ENCODE measurements around the gene SGTA. TPM values are rescaled to one million over a fixed set of nuclear protein-coding genes. Genes with fewer than 3 reads are reported as not detected.

Gene SGTA
- total RNA-seq, 1 experiment from 2014 or later = 62.1 TPM

GRCh38 chr19:2770055-2771013, 12.7 kb downstream of the SGTA start:
- no peak for DNase-seq (ENCODE audit: low read depth)

GRCh38 chr19:2769218-2769617, 13.9 kb downstream of the SGTA start:
- no peak for DNase-seq (ENCODE audit: low read depth)

DNA sequence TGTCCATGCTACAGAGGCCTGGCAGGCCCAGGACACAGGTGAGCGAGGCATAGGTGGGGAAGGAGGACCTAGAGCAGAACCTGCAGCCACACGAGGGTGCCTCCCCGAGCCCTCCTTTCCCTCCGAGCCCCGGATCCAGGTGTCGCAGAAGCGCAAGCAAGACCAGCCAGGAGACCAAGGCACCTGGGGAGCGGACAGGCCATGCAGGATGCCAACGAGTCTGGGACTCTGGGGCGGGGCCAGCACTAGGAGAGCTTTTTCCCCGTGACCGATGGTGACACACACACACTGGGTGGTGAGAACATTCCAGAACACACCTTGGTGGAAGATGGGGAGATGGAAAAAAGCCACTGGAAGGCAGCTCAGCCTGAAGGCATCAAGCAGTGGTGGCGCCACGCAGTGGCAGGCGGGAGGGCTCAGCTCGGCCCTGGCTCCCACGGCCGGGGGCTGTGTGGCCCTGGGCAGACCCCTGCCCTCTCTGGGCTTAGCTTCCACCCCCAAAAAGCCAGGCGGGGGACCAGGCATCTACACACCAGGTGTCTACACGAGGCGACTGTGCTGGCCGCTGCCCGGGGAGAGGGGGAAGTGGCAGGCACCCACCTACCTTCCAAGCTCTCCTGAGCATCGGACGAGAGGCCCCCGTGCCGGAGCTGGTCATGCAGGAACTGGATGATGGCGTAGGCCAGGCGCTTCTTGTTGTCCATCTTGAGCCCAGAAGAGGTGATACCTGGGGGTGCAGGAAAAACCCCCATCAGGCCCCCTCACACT, 14.5 kb downstream of the SGTA start:
- no peak for DNase-seq (ENCODE audit: low read depth)

DNA sequence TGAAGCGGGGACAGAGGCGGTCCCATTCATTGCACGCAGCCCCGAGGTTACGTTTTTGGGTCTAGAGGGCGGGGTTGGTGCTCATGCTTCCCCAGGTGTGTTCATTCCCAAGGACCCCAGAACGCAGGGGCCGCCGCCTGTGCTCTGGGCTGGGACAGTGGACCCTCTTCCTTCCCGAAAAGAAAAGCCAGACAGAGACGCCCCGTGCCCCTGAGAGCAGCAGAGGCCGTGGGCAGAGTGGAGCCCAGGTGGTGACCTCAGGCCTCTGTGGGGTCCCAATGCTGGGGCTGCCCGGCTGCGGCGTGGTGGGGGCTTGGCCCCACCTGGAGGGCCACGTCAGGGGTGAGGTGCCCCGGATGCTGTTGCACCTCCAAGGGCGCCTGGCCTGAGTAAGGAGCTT, 15.4 kb downstream of the SGTA start:
- no peak for DNase-seq (ENCODE audit: low read depth)

- DNase-seq (ENCODE audit: low read depth) = no peak
Observed at GRCh38 chr19:2766594-2767372, 16.3 kb downstream of the SGTA start.

GRCh38 chr19:2765376-2765775, 17.7 kb downstream of the SGTA start:
- no peak for DNase-seq (ENCODE audit: low read depth)

DNA sequence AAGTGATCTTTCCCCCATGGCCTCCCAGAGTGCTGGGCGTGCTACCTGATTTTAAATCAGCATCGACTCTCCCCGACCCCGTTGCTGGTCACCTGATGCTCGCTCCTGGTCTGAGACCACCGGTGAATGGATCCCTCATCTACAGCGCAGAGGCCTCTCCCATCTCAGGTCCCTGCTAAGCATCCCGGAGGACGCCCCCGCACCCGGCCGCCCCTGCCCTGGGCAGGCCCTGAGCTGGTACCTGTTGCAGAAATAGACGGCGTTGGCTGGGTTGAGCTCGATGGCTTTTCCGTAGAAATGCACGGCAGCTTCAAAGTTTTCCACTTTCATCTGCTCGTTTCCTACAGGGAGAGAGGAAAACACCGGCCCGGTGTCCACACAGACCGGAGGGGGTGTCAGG, 18.1 kb downstream of the SGTA start:
- no peak for DNase-seq (ENCODE audit: low read depth)

DNA sequence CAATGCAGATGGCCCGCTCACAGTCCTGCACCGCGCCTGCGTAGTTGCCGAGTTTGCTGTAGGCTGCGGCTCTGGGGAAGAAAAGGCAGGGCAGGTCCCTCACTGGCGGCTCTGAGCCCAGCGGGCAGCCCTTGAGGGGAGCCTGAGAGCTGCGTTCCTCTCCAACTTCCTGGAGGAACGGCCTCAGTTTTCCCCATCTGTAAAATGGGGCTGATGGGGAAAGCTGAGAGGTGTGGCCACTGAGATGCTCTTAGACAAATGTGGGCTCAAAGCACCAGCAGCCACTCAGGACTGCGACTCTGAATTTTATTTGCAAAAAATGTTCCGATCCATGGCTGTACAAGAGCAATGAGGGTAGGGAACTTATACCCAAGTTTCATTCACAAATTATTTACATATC, 19.4 kb downstream of the SGTA start:
- no peak for DNase-seq (ENCODE audit: low read depth)

- no peak for DNase-seq (ENCODE audit: low read depth)
Observed at GRCh38 chr19:2762783-2763496, 20.1 kb downstream of the SGTA start.

- DNase-seq (ENCODE audit: low read depth) = no peak
Observed at GRCh38 chr19:2761876-2762782, 20.9 kb downstream of the SGTA start.

DNA sequence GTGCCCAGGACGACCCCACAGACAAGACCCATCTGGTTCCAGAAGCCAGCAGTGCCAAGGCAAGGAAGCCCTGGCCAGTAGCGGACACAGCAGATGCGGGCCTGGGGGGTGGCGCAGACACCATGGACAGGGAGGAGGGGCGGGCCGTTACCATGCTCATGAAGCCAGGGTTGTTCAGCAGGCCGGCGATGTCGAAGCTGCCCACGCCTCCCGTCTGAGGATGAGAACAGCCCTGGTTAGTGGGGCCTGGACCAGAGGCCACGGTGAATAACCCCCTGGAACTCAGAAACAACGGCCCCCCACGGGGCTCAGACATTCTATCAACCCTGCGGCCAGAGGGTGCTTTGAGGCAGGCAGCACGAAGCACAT, 21.8 kb downstream of the SGTA start:
- DNase-seq (ENCODE audit: low read depth) = no peak

- DNase-seq (ENCODE audit: low read depth) = no peak
Observed at GRCh38 chr19:2759965-2760364, 23.1 kb downstream of the SGTA start.

GRCh38 chr19:2759362-2759761, 23.7 kb downstream of the SGTA start:
- no peak for DNase-seq (ENCODE audit: low read depth)

- DNase-seq (ENCODE audit: low read depth) = no peak
Observed at GRCh38 chr19:2758601-2759313, 24.3 kb downstream of the SGTA start.

DNA sequence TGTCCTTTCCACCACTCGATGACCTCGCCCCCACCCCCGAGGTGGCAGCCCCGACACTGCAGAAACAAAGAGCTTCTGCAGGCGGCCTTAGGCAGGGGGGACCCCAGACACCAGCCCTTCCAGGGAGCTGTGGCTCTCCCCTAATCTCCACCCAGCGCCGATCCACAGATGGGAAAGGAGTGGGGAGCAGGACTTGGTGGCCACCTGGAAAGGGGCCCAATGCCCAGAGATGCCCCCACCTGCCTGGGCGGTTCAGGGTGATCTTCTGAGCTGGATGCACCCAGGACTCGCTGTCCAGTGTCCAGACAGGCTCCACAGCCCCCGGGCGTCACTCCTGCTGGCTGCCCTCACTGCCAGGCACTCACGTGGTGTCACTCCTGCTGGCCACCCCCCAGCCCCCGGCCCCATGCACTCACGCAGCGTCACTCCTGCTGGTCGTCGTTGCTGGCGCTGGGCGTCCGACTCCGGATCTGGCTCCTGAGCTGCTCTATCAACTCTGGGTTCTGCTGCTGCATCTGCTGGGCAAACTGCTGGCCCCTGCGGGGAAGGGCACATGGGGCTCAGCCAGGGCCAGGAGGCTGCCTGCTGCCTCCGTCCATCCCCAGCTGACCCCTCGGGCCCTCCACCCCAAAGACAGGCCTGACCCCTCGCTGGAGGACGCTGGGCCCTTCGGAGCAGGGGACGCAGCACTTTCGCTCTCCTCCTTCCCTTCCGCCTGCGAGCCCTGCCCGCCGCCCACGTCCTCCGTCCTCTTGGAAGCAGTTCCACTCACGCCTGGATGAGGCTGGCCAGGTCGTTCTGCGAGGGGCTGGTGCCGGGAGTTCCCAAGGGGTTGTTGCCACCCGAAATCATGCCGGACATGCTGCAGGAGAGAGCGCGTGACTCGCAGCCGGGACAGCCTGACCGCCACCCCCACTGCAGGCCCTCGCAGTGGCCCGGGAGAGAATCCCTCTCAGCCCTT, 25.9 kb downstream of the SGTA start:
- DNase-seq (ENCODE audit: low read depth) = no peak

- DNase-seq (ENCODE audit: low read depth) = no peak
Observed at GRCh38 chr19:2756477-2756876, 26.6 kb downstream of the SGTA start.

DNA sequence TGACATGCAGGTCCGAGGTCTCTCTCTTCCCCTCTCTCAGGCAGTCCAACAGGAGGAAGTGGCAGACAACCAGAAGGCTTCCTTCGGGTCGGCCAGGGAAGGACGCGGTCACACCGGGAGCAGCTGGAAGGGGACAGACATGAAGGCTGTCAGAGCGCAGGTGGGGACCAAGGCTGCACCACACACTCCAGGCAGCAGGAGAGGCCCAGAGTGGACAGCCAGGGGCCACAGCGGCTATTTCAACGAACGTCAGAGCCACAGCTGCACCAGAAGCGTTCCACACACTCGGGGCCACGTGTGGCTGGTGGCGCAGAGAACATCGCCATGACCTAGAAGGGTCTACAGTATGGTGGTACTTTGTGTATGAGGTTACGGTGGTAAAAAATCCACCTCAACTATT, 27.3 kb downstream of the SGTA start:
- DNase-seq (ENCODE audit: low read depth) = no peak

GRCh38 chr19:2755448-2755705, 27.7 kb downstream of the SGTA start:
- DNase-seq (ENCODE audit: low read depth) = no peak

Data from RPMI7951 (cell line).